ENCODE results near the gene APMAP. TPM values are rescaled to one million over a fixed set of nuclear protein-coding genes. Genes with fewer than 3 reads are reported as not detected.

The APMAP gene
- total and polyA plus RNA-seq, 10 of the 15 experiments (the other 5 are each of a cell fraction or from before 2014, with no cell fraction given) = 12.1 to 60.2 (median 32.7) TPM

GRCh38 chr20:24980291-24981053, 12.1 kb downstream of the APMAP start:
- Histone ChIP-seq H3K4me3 (no peak overlapping the region), H4K20me1 (ENCODE audit: control insufficient read depth, insufficient read depth) (no peaks in the 10 kb centered on the region), H2AFZ (ENCODE audit: control insufficient read depth, low read depth, low read length) (no peak overlapping the region), H3K27me3 (replicated peaks in 1 of 2; ENCODE audit: control insufficient read depth in 2 of 2, insufficient read depth in 2 of 2, low read length in 1 of 2) (no peaks in the 10 kb centered on the region), H3K4me1 (ENCODE audit: control insufficient read depth, insufficient read depth, low read length) (no peaks in the 10 kb centered on the region), H3K9ac (ENCODE audit: control insufficient read depth, insufficient read depth, low read length) (no peak overlapping the region), H3K9me3 (replicated peaks; ENCODE audit: control insufficient read depth, insufficient read depth, low read length) (peaks cover 17% of the 10 kb centered on the region; the same call in 2 of the 3 replicates), H3K36me3 (ENCODE audit: control insufficient read depth in 2 of 2, insufficient read depth in 2 of 2, low read length in 1 of 2) (peaks cover 16% of the 10 kb centered on the region in 2 experiments), H3K79me2 (ENCODE audit: control insufficient read depth, insufficient read depth, low read length) (peaks cover 4% of the 10 kb centered on the region), H3K27ac (ENCODE audit: control insufficient read depth, insufficient read depth) (no peak overlapping the region), H3K4me2 (ENCODE audit: control insufficient read depth, insufficient read depth) (no peak overlapping the region)
- FAIRE-seq (no peak), DNase-seq (ENCODE audit: low read depth, low spot score) (no peak), ATAC-seq (no peak)
- ChIA-PET RAD21 (ENCODE audit: unreplicated experiment) (no interaction called here), CTCF (no interaction called here), POLR2A (interaction anchor here (1.0 kb wide), 1 partner anchor 10 kb away, joined by 3 read pairs; no protein-coding TSS in a partner anchor), SMC1A (ENCODE audit: uncharacterized antibody, unreplicated experiment) (interaction anchor here (1.1 kb wide), 1 partner anchor 10 kb away, joined by 3 read pairs; no protein-coding TSS in a partner anchor)
- BruUV-seq (replicated peaks) = no TSS peak
- intact Hi-C loops (cut with micrococcal nuclease; ENCODE audit: unreplicated experiment) (no loop called here), in situ Hi-C loops (cut with MboI) (no loop called here)
- WGBS (ENCODE audit: insufficient coverage, insufficient replicate concordance, low lambda C conversion rate, missing lambda C conversion rate) = 97% methylated on average over 34 of the region's 34 CpGs
- TF ChIP-seq MEF2A (IDR thresholded peaks at IDR 0.05; ENCODE audit: insufficient read depth, low read depth, low read length) = no peak
- no peak for TF ChIP-seq ZBTB4 (CRISPR knock-in tag; IDR thresholded peaks at IDR 0.05)
- TF ChIP-seq NFIC (IDR thresholded peaks at IDR 0.05; ENCODE audit: low read depth, low read length) = no peak
- TF ChIP-seq CHD1 (IDR thresholded peaks at IDR 0.05; ENCODE audit: low read depth, low read length) = no peak
- no peak for TF ChIP-seq CEBPB (IDR thresholded peaks at IDR 0.05; ENCODE audit: borderline replicate concordance in 1 of 2, low read depth in 2 of 2, low read length in 2 of 2)
- TF ChIP-seq BCL3 (IDR thresholded peaks at IDR 0.05; ENCODE audit: borderline replicate concordance, insufficient read depth, low read depth, low read length, poor library complexity, severe bottlenecking) = peak; percentile 91
- TF ChIP-seq SIX5 (IDR thresholded peaks at IDR 0.05; ENCODE audit: low read depth, low read length, severe bottlenecking) = no peak
- TF ChIP-seq SIN3A (IDR thresholded peaks at IDR 0.05; ENCODE audit: low read depth, low read length) = no peak
- TF ChIP-seq NR2F1 (conservative IDR thresholded peaks at IDR 0.05) = no peak
- TF ChIP-seq RFX5 (IDR thresholded peaks at IDR 0.05; ENCODE audit: low read depth, low read length) = no peak
- no peak for TF ChIP-seq REST (IDR thresholded peaks at IDR 0.05; ENCODE audit: low read depth, low read length)
- peak; percentile 5 for TF ChIP-seq PBX3 (IDR thresholded peaks at IDR 0.05; ENCODE audit: insufficient replicate concordance, low read depth, low read length)
- TF ChIP-seq IRF4 (IDR thresholded peaks at IDR 0.05; ENCODE audit: low read depth, low read length) = no peak
